ENCODE measurements around the gene CAMTA1.

CAMTA1 gene

DNA sequence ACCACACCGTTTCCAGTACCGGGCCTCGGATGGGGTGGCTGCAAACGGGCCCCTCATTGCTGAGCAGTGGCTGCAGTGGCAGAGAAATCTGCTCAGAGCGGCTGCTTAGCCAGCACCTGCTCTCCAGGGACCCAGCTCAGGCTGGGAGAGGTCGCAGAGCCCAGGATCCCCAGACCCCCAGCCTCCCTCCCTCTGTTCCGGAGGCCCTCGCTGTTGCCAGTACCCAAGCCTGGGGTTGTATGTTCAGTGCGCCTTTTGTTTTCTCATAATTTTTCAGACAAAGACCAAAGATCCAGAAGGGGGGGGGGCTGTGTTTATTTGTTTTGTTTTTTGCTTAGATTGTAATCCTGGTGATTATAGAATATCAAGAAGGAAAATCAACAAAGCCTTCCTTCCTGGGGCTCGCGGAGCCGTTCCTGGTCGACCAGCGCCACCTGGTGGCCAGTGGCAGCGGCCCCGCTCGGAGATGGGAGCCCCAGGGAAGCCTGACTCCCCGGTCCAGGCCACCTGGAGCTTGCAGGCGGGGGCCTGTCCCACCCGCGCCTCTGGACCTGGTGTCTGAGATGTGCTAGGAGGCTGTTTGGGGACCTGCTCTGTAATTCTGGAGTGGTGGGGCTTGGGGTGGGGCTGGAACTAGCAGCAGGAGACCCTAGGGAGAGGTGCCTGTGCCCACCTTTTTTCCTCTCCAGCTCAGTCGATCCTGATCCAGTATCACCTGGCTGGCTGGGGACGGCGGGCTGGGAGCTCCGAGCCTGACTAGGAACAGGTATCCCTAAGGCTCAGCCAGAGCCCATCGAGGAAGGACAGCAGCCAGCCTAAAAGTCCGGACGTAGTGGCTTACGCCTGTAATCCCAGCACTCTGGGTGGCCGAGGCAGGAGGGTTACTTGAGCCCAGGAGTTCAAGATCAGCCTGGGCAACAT lies 862.0 kb downstream of the CAMTA1 start:
- peak; percentile 36 to 70 for DNase-seq
- TF ChIP-seq GATA1 (IDR thresholded peaks at IDR 0.05; ENCODE audit: low read depth, low read length) (no peak), POLR2A (IDR thresholded peaks at IDR 0.05; ENCODE audit: low read length) (no peak)

DNA sequence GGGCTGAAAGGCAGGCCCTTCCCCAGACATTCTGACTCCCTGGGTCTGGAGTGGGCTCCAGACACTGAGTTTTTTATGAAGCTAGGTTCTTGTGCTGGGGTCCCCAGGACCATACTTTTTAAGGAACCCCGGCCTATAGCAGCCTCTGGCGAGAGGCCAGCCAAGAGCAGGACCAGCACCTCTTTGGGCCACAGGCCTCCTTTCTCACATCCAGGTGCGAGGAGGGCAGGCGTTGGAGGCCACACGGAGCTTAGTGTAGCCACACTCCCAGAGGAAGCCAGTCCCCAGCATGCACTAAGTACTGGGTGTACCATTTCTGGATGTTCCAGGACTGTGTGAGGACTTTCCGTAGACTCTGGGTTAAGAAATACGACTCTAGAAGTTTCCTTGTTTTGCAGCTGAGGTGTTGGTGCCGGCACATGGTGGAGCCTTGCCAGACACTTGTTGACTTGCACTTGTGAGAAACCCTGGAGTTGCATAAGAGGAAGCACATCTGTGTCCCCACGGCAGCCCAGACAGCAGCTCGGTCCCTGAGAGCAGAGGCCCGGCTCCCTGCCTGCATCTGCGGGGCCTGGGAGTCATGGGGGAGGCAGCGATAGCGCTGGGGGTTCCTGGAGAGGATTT lies 863.6 kb downstream of the CAMTA1 start:
- no peak for TF ChIP-seq POLR2A (IDR thresholded peaks at IDR 0.05; ENCODE audit: low read length)
- no peak for TF ChIP-seq GATA1 (IDR thresholded peaks at IDR 0.05; ENCODE audit: low read depth, low read length)
- DNase-seq = no peak

DNA sequence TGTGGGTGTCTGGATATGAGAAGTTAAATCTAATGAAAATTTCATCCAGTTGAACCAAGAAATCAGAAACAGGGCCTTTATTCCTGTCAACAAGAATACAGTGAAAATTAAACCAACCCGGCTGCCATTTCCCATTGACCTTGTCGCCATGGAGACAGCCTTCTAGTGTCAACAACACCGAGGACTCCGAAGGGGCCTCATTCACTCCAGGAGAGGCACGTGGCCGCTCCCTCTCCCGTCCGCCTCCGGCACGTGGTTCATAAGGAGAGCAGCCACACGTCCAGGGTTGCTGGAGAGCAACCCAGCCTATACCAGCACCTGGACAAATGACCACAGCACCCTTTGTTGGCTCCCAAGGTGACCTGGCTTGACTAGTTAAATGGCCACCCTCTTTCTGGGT lies 865.5 kb downstream of the CAMTA1 start:
- TF ChIP-seq GATA1 (IDR thresholded peaks at IDR 0.05; ENCODE audit: low read depth, low read length) = no peak
- TF ChIP-seq POLR2A (IDR thresholded peaks at IDR 0.05; ENCODE audit: low read length) = no peak
- DNase-seq = no peak

DNA sequence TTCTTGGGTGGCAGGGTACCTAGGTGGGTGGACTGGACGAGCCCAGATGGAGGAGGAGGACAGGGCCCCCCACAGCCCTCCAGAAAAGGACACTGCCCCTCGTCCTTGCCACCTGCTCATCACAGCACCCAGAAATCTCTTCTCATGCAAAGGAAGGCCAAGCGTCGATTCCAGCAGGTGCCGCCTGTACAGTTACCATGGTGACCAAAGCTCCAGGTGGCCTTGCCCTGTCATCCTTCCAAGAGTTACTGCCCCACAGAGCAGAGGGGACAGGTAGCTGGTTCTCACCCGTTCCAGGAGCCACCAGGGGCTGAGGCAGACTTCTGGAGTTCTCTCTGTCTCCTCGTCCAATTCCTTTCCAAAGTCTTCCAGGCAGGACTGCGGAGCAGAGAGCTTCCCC lies 865.9 kb downstream of the CAMTA1 start:
- TF ChIP-seq GATA1 (IDR thresholded peaks at IDR 0.05; ENCODE audit: low read depth, low read length) (no peak), POLR2A (IDR thresholded peaks at IDR 0.05; ENCODE audit: low read length) (no peak)
- no peak for DNase-seq

DNA sequence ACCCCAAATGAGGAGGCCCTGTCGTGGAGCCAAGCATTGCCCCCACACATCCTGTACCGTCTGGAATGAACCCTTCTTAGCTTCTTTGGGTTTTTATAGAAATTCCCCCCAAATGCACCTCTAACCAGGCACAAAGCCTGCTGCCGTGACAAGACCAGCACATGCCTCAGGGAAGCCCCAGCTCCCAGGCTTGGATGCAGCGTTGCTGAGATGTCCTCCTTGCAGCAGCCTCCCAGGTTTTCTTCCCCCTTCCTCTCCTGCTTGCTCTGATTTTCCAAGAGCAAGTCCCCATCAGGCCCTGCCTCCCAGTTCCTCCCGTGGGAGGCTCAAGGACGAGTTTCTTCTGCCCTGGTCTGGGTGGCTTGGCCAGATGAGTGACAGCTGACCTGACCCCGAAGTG lies 866.8 kb downstream of the CAMTA1 start:
- no peak for DNase-seq
- TF ChIP-seq POLR2A (IDR thresholded peaks at IDR 0.05; ENCODE audit: low read length) = no peak
- TF ChIP-seq GATA1 (IDR thresholded peaks at IDR 0.05; ENCODE audit: low read depth, low read length) = no peak

DNA sequence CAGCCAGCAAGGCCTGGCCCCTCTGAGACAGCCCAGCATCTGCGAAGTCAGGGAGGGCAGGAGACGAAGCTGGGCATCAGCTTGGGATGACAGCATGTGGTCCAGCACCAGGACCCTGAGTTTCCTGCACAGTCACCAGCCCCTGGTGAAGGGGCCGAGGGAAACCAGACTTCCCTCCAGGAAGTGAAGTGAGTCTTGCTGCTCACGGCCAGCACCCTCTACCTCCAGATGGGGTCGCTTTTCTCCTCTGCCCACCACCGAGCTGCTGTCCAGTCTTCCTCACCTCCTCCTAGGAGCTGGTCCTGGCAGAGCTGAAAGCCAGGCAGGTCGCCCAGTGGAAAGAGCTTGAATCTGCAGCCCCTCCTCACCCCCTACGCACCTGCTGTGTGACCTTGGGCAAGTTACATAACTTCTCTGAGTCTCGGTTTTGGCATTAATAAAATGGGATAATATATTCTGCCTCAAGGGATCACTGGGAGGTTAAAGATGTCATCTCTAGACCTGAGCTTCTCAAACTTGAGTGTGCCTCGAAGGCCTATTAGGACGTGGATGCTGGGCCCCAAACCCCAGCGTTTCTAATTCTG lies 867.4 kb downstream of the CAMTA1 start:
- DNase-seq = no peak
- TF ChIP-seq GATA1 (IDR thresholded peaks at IDR 0.05; ENCODE audit: low read depth, low read length) = no peak
- TF ChIP-seq POLR2A (IDR thresholded peaks at IDR 0.05; ENCODE audit: low read length) = no peak

- TF ChIP-seq GATA1 (IDR thresholded peaks at IDR 0.05; ENCODE audit: low read depth, low read length) (no peak), POLR2A (IDR thresholded peaks at IDR 0.05; ENCODE audit: low read length) (no peak)
- no peak for DNase-seq
These were observed 869.5 kb downstream of the CAMTA1 start for GRCh38 chr1:7654725-7655124.

DNA sequence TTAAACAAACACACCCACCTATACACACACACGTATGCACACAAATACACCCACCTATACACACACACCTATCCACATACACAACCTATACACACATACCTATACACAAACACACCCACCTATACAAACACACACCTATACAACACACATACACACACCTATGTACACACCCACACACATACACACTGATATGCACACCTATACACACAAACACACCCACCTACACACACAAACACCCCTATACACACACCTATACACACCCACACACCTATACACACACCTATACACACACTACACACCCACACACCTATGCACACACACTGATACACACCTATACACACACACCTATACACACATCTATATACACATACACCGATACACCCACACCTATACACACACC lies 870.1 kb downstream of the CAMTA1 start:
- TF ChIP-seq POLR2A (IDR thresholded peaks at IDR 0.05; ENCODE audit: low read length) = no peak
- no peak for TF ChIP-seq GATA1 (IDR thresholded peaks at IDR 0.05; ENCODE audit: low read depth, low read length)
- no peak for DNase-seq

DNA sequence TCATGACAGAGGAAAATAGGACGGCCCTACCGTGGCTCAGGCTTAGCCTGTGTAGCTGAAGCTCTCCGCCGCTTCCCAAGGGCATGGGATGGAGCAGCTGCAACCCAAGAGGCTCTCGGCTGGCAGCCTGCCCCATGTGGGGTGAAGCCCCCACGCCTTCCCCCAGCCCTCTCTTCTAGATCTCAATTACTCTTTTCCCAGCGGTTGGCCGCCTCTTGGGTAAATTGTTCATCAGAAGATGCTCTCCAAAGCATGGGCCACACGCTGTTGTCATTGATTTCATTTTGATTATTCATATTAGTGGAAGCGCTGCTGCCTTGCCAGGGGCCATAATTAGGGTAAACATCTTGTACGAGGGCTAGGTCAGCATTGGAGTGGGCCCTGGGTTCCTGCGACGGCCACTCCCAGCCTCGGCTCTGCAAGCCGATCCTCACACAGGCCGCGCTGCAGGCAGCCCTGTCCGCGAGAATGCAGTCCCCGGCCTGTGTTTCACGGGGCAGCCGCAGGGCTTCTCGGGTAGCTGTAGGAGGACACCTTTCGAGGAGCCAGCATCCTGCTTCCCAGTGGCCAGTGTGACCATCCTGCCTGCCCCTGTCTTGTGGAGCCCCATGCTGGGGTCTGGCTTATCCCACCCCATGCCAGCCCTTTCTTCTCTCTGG lies 871.4 kb downstream of the CAMTA1 start:
- TF ChIP-seq GATA1 (IDR thresholded peaks at IDR 0.05; ENCODE audit: low read depth, low read length) = no peak
- no peak for TF ChIP-seq POLR2A (IDR thresholded peaks at IDR 0.05; ENCODE audit: low read length)
- no peak for DNase-seq

GRCh38 chr1:7657287-7658016 lies 872.2 kb downstream of the CAMTA1 start:
- TF ChIP-seq POLR2A (IDR thresholded peaks at IDR 0.05; ENCODE audit: low read length) (no peak), GATA1 (IDR thresholded peaks at IDR 0.05; ENCODE audit: low read depth, low read length) (no peak)
- DNase-seq = no peak

GRCh38 chr1:7658099-7658498 lies 872.8 kb downstream of the CAMTA1 start:
- no peak for DNase-seq

DNA sequence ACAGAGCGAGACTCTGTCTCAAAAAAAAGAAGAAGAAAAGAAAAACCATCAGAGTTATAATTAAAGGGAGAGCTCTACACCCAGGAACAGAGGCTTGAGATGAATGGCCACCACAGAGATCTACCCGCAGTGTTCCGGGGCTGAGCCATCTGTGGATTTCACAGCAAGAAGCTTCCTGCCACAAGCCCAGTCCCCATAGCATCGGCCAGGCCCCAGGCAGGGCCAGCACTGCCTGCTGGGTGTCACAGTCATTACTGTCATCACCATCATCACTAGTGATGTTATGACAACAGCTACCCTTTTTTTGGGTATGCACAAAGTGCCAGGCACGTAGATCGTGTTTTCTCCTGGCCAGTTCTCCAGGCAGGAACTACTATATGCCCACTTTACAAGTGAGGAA lies 874.3 kb downstream of the CAMTA1 start:
- no peak for TF ChIP-seq POLR2A (IDR thresholded peaks at IDR 0.05; ENCODE audit: low read length)
- no peak for TF ChIP-seq GATA1 (IDR thresholded peaks at IDR 0.05; ENCODE audit: low read depth, low read length)
- no peak for DNase-seq

More at GRCh38 chr1:7658099-7658498, 872.8 kb downstream of the CAMTA1 start:
- no peak for TF ChIP-seq POLR2A (IDR thresholded peaks at IDR 0.05; ENCODE audit: low read length)
- no peak for TF ChIP-seq GATA1 (IDR thresholded peaks at IDR 0.05; ENCODE audit: low read depth, low read length)

GRCh38 chr1:7663451-7664146 lies 878.3 kb downstream of the CAMTA1 start:
- DNase-seq = no peak

More at GRCh38 chr1:7663451-7664146, 878.3 kb downstream of the CAMTA1 start:
- no peak for TF ChIP-seq POLR2A (IDR thresholded peaks at IDR 0.05; ENCODE audit: low read length)
- no peak for TF ChIP-seq GATA1 (IDR thresholded peaks at IDR 0.05; ENCODE audit: low read depth, low read length)

All from erythroblast (primary cell).